ENCODE results near the gene POMT1. TPM values are rescaled to one million over a fixed set of nuclear protein-coding genes. Genes with fewer than 3 reads are reported as not detected.

Gene POMT1
- total and polyA plus RNA-seq, 2 experiments from 2014 or later = 20.2 to 32.4 TPM

DNA sequence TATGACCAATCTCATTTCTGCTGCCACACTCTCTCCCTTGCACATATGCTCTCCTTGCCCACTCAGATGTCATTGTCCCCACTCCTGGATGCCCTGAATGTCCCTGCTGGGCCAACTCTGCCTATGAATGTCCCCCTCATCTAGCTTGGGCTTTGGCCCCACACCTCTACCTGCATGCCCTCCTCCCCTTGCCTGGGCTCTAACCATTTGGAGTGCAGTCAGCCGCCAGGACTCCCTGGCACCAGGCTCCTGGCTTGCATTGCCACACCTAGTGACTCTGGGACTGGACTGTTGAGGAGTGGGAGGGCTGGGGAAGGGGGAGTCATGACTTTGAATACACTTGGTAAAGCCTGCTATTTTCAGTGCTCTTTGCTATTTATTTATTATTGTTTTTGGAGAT lies 41.6 kb upstream of the POMT1 start:
- Mint-ChIP-seq H3K4me3 (no peak overlapping the region), H3K9me3 (no peaks in the 10 kb centered on the region), H3K27me3 (ENCODE audit: insufficient read depth, low read depth, poor library complexity) (peaks cover 7% of the 10 kb centered on the region), H3K27ac (peak overlapping the region; percentile 8; the same call in 1 of the 2 replicates), H3K4me1 (no peaks in the 10 kb centered on the region), H3K36me3 (ENCODE audit: low read depth) (peaks cover 95% of the 10 kb centered on the region)
- peaks cover 49% of the 10 kb centered on the region for H4K20me1 ChIP-seq (replicated peaks; ENCODE audit: insufficient read depth)
- H3K27me3 ChIP-seq (ENCODE audit: insufficient read depth) = no peaks in the 10 kb centered on the region
- no peak overlapping the region for H3K27ac ChIP-seq (ENCODE audit: low read depth)
- no peak overlapping the region for H3K4me3 ChIP-seq
- H3K9me2 ChIP-seq (ENCODE audit: insufficient read depth) = no peaks in the 10 kb centered on the region
- TF ChIP-seq, protein P1, sequence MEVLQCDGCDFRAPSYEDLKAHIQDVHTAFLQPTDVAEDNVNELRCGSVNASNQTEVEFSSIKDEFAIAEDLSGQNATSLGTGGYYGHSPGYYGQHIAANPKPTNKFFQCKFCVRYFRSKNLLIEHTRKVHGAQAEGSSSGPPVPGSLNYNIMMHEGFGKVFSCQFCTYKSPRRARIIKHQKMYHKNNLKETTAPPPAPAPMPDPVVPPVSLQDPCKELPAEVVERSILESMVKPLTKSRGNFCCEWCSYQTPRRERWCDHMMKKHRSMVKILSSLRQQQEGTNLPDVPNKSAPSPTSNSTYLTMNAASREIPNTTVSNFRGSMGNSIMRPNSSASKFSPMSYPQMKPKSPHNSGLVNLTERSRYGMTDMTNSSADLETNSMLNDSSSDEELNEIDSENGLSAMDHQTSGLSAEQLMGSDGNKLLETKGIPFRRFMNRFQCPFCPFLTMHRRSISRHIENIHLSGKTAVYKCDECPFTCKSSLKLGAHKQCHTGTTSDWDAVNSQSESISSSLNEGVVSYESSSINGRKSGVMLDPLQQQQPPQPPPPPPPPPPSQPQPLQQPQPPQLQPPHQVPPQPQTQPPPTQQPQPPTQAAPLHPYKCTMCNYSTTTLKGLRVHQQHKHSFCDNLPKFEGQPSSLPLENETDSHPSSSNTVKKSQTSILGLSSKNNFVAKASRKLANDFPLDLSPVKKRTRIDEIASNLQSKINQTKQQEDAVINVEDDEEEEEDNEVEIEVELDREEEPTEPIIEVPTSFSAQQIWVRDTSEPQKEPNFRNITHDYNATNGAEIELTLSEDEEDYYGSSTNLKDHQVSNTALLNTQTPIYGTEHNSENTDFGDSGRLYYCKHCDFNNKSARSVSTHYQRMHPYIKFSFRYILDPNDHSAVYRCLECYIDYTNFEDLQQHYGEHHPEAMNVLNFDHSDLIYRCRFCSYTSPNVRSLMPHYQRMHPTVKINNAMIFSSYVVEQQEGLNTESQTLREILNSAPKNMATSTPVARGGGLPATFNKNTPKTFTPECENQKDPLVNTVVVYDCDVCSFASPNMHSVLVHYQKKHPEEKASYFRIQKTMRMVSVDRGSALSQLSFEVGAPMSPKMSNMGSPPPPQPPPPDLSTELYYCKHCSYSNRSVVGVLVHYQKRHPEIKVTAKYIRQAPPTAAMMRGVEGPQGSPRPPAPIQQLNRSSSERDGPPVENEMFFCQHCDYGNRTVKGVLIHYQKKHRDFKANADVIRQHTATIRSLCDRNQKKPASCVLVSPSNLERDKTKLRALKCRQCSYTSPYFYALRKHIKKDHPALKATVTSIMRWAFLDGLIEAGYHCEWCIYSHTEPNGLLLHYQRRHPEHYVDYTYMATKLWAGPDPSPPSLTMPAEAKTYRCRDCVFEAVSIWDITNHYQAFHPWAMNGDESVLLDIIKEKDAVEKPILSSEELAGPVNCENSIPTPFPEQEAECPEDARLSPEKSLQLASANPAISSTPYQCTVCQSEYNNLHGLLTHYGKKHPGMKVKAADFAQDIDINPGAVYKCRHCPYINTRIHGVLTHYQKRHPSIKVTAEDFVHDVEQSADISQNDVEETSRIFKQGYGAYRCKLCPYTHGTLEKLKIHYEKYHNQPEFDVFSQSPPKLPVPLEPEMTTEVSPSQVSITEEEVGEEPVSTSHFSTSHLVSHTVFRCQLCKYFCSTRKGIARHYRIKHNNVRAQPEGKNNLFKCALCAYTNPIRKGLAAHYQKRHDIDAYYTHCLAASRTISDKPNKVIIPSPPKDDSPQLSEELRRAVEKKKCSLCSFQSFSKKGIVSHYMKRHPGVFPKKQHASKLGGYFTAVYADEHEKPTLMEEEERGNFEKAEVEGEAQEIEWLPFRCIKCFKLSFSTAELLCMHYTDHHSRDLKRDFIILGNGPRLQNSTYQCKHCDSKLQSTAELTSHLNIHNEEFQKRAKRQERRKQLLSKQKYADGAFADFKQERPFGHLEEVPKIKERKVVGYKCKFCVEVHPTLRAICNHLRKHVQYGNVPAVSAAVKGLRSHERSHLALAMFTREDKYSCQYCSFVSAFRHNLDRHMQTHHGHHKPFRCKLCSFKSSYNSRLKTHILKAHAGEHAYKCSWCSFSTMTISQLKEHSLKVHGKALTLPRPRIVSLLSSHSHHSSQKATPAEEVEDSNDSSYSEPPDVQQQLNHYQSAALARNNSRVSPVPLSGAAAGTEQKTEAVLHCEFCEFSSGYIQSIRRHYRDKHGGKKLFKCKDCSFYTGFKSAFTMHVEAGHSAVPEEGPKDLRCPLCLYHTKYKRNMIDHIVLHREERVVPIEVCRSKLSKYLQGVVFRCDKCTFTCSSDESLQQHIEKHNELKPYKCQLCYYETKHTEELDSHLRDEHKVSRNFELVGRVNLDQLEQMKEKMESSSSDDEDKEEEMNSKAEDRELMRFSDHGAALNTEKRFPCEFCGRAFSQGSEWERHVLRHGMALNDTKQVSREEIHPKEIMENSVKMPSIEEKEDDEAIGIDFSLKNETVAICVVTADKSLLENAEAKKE (CRISPR knock-in tag; IDR thresholded peaks at IDR 0.05) = no peak
- TF ChIP-seq, protein P2, sequence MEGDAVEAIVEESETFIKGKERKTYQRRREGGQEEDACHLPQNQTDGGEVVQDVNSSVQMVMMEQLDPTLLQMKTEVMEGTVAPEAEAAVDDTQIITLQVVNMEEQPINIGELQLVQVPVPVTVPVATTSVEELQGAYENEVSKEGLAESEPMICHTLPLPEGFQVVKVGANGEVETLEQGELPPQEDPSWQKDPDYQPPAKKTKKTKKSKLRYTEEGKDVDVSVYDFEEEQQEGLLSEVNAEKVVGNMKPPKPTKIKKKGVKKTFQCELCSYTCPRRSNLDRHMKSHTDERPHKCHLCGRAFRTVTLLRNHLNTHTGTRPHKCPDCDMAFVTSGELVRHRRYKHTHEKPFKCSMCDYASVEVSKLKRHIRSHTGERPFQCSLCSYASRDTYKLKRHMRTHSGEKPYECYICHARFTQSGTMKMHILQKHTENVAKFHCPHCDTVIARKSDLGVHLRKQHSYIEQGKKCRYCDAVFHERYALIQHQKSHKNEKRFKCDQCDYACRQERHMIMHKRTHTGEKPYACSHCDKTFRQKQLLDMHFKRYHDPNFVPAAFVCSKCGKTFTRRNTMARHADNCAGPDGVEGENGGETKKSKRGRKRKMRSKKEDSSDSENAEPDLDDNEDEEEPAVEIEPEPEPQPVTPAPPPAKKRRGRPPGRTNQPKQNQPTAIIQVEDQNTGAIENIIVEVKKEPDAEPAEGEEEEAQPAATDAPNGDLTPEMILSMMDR (conservative IDR thresholded peaks at IDR 0.05; ENCODE audit: low read depth in 2 of 2) = no peak
- no peak for TF ChIP-seq POLR2AphosphoS5 (IDR thresholded peaks at IDR 0.05; ENCODE audit: low read depth)
- TF ChIP-seq, protein P3, sequence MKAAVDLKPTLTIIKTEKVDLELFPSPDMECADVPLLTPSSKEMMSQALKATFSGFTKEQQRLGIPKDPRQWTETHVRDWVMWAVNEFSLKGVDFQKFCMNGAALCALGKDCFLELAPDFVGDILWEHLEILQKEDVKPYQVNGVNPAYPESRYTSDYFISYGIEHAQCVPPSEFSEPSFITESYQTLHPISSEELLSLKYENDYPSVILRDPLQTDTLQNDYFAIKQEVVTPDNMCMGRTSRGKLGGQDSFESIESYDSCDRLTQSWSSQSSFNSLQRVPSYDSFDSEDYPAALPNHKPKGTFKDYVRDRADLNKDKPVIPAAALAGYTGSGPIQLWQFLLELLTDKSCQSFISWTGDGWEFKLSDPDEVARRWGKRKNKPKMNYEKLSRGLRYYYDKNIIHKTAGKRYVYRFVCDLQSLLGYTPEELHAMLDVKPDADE (IDR thresholded peaks at IDR 0.05) = no peak
- no peak for TF ChIP-seq JUNB (IDR thresholded peaks at IDR 0.05; ENCODE audit: unreplicated experiment)
- TF ChIP-seq ZNF114 (CRISPR knock-in tag; IDR thresholded peaks at IDR 0.05) = no peak
- TF ChIP-seq EZH2phosphoT487 (IDR thresholded peaks at IDR 0.05; ENCODE audit: unreplicated experiment) = no peak
- no peak for TF ChIP-seq NANOG (IDR thresholded peaks at IDR 0.05; ENCODE audit: borderline replicate concordance)
- TF ChIP-seq, protein P4, sequence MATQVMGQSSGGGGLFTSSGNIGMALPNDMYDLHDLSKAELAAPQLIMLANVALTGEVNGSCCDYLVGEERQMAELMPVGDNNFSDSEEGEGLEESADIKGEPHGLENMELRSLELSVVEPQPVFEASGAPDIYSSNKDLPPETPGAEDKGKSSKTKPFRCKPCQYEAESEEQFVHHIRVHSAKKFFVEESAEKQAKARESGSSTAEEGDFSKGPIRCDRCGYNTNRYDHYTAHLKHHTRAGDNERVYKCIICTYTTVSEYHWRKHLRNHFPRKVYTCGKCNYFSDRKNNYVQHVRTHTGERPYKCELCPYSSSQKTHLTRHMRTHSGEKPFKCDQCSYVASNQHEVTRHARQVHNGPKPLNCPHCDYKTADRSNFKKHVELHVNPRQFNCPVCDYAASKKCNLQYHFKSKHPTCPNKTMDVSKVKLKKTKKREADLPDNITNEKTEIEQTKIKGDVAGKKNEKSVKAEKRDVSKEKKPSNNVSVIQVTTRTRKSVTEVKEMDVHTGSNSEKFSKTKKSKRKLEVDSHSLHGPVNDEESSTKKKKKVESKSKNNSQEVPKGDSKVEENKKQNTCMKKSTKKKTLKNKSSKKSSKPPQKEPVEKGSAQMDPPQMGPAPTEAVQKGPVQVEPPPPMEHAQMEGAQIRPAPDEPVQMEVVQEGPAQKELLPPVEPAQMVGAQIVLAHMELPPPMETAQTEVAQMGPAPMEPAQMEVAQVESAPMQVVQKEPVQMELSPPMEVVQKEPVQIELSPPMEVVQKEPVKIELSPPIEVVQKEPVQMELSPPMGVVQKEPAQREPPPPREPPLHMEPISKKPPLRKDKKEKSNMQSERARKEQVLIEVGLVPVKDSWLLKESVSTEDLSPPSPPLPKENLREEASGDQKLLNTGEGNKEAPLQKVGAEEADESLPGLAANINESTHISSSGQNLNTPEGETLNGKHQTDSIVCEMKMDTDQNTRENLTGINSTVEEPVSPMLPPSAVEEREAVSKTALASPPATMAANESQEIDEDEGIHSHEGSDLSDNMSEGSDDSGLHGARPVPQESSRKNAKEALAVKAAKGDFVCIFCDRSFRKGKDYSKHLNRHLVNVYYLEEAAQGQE (IDR thresholded peaks at IDR 0.05; ENCODE audit: unreplicated experiment) = no peak
- no peak for TF ChIP-seq CREB1 (CRISPR knock-in tag; IDR thresholded peaks at IDR 0.05; ENCODE audit: low read depth)
- TF ChIP-seq EZH2 (IDR thresholded peaks at IDR 0.05; ENCODE audit: low read depth, unreplicated experiment) = no peak
- no peak for TF ChIP-seq STAT1 (IDR thresholded peaks at IDR 0.05; ENCODE audit: unreplicated experiment)
- no peak for TF ChIP-seq ZNF331 (CRISPR knock-in tag; IDR thresholded peaks at IDR 0.05; ENCODE audit: low read depth)
- peaks cover 75% of the 10 kb centered on the region for H3K79me2 ChIP-seq (replicated peaks; ENCODE audit: insufficient read depth)
- no peaks in the 10 kb centered on the region for H3K4me1 ChIP-seq (ENCODE audit: insufficient read depth)
- peaks cover 88% of the 10 kb centered on the region for H3K36me3 ChIP-seq (ENCODE audit: insufficient read depth)
- ATAC-seq (no peak), DNase-seq (ENCODE audit: low spot score) (no peak)
- H2AFZ ChIP-seq = no peak overlapping the region
- H3K4me2 ChIP-seq = no peak overlapping the region
- peaks cover 58% of the 10 kb centered on the region for H3F3A ChIP-seq (replicated peaks; ENCODE audit: low read depth)

Measured in GM23338 (cell line).